A549 (cell line): ENCODE results near the gene TTL.
"Not testable (repeated sequence)": the region's sequence is repeated elsewhere in the genome, so short reads cannot be mapped to it uniquely, and the experiment has no call there.

Experiments
- CEBPB ChIP-seq, 2 experiments: fragments of >200 bp in 1 of 2; sonication (Bioruptor Twin) in 1 of 2; formaldehyde crosslinking in 1 of 2; IDR thresholded peaks; 2 replicates each; pipeline ENCODE4 v1.6.1; 2012 to 2016
- CTCF ChIP-seq: fragments of >200 bp; sonication (Bioruptor Twin); formaldehyde crosslinking; IDR thresholded peaks from 3 replicates; pipeline ENCODE4 v1.5.1; 2016
- EP300 ChIP-seq, 2 experiments: fragments of >200 bp; sonication (Bioruptor Twin); formaldehyde crosslinking; IDR thresholded peaks; 2 replicates in 1 of 2; 3 replicates in 1 of 2; pipeline ENCODE4 v1.6.1; 2016 to 2017
- ESRRA ChIP-seq: fragments of 150-350 bp; IDR thresholded peaks from 2 replicates; pipeline ENCODE4 v1.6.1; 2014; ENCODE audit warnings: mild to moderate bottlenecking, low read length, borderline replicate concordance
- GATA3 ChIP-seq: IDR thresholded peaks from 2 replicates; pipeline ENCODE4 v1.6.1; 2012; ENCODE audit warnings: borderline replicate concordance
- HDAC2 ChIP-seq: fragments of 200-600 bp; sonication (generic); IDR thresholded peaks from 2 replicates; pipeline ENCODE4 v1.6.1; 2016
- KDM5A ChIP-seq: fragments of 200-600 bp; sonication (generic); IDR thresholded peaks from 2 replicates; pipeline ENCODE4 v1.6.1; 2016; ENCODE audit warnings: antibody characterized with exemption, mild to moderate bottlenecking
- MAFK ChIP-seq: fragments of 450-650 bp; IDR thresholded peaks from 2 replicates; pipeline ENCODE4 v1.6.1; 2014; ENCODE audit not compliant: partially characterized antibody
- MAX ChIP-seq: IDR thresholded peaks from 2 replicates; pipeline ENCODE4 v1.6.1; 2012
- POLR2A ChIP-seq: IDR thresholded peaks from 2 replicates; pipeline ENCODE4 v1.6.1; 2012; ENCODE audit warnings: mild to moderate bottlenecking, low read length
- SREBF2 ChIP-seq: fragments of 450-650 bp; IDR thresholded peaks from 2 replicates; pipeline ENCODE4 v1.6.1; 2014; ENCODE audit warnings: mild to moderate bottlenecking, moderate library complexity
- TF ChIP-seq, protein P1 (sequence below): fragments of 250-450 bp; sonication (Bioruptor Pico); IDR thresholded peaks from 2 replicates; pipeline ENCODE4 v1.5.0; 2021; ENCODE audit warnings: mild to moderate bottlenecking, moderate library complexity, borderline replicate concordance

DNA sequence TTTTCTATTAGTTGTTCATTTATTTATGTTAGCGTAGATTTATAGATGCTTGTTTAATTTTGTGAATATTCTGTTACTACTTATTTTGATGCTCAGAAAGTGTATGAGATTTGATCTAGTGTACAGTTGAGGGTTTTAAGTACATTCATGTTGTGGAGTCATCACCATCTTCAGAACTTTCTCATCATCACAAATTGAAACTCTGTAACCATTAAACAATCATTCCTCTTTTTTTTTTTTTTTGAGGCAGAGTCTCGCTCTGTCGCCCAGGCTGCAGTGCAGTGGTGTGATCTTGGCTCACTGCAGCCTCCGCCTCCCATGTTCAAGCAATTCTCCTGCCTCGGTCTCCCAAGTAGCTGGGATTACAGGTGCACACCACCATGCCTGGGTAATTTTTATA lies 84.6 kb downstream of the TTL start:
- not testable (repeated sequence) for TF ChIP-seq CTCF; GATA3; MAFK; HDAC2; MAX; EP300 (IDR thresholded peaks at IDR 0.05); ESRRA; POLR2A; CEBPB (IDR thresholded peaks at IDR 0.05); SREBF2; KDM5A
- TF ChIP-seq, protein P1, sequence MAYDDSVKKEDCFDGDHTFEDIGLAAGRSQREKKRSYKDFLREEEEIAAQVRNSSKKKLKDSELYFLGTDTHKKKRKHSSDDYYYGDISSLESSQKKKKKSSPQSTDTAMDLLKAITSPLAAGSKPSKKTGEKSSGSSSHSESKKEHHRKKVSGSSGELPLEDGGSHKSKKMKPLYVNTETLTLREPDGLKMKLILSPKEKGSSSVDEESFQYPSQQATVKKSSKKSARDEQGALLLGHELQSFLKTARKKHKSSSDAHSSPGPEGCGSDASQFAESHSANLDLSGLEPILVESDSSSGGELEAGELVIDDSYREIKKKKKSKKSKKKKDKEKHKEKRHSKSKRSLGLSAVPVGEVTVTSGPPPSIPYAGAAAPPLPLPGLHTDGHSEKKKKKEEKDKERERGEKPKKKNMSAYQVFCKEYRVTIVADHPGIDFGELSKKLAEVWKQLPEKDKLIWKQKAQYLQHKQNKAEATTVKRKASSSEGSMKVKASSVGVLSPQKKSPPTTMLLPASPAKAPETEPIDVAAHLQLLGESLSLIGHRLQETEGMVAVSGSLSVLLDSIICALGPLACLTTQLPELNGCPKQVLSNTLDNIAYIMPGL, result not testable (repeated sequence)
